K562 (cell line): Measurements from ENCODE around the gene AGFG1.

ENCODE experiments used
- ASH1L ChIP-seq: fragments of 450-650 bp; IDR thresholded peaks from 2 replicates; pipeline ENCODE4 v1.6.1; 2018; ENCODE audit warnings: borderline replicate concordance, mild to moderate bottlenecking, low read depth; ENCODE audit not compliant: partially characterized antibody
- HOXB6 ChIP-seq: fragments of 250-450 bp; sonication (Bioruptor Pico); IDR thresholded peaks from 2 replicates; pipeline ENCODE4 v1.5.1; 2022; ENCODE audit warnings: mild to moderate bottlenecking, borderline replicate concordance
- TF ChIP-seq, protein P1 (sequence below): fragments of 250-450 bp; sonication (Bioruptor Pico); IDR thresholded peaks from 2 replicates; pipeline ENCODE4 v1.4.0; 2020; ENCODE audit warnings: borderline replicate concordance

GRCh38 chr2:227578642-227579041 lies 106.7 kb downstream of the AGFG1 start:
- no peak for TF ChIP-seq ASH1L
- no peak for TF ChIP-seq HOXB6 (CRISPR knock-in tag)
- TF ChIP-seq, protein P1, sequence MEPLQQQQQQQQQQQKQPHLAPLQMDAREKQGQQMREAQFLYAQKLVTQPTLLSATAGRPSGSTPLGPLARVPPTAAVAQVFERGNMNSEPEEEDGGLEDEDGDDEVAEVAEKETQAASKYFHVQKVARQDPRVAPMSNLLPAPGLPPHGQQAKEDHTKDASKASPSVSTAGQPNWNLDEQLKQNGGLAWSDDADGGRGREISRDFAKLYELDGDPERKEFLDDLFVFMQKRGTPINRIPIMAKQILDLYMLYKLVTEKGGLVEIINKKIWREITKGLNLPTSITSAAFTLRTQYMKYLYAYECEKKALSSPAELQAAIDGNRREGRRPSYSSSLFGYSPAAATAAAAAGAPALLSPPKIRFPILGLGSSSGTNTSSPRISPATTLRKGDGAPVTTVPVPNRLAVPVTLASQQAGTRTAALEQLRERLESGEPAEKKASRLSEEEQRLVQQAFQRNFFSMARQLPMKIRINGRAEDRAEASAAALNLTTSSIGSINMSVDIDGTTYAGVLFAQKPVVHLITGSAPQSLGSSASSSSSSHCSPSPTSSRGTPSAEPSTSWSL, result no peak
